Measurements from ENCODE around the gene LINGO3. TPM values are rescaled to one million over a fixed set of nuclear protein-coding genes. Genes with fewer than 3 reads are reported as not detected.

LINGO3 gene
- total RNA-seq, 6 experiments from 2014 or later = not detected

- H3K27me3 ChIP-seq = no peaks in the 10 kb centered on the region
- intact Hi-C loops (cut with DNase I) = loop anchor here in 1 of 2 donors (10.0 kb wide), 1 partner anchor 47 kb away; no protein-coding TSS in a partner anchor
- H3K4me3 ChIP-seq = no peak overlapping the region
- H3K4me1 ChIP-seq = no peaks in the 10 kb centered on the region
- no peak for DNase-seq
- no peak overlapping the region for H3K27ac ChIP-seq
- peaks cover 0 to 11% (median 0%) of the 10 kb centered on the region in 4 donors for H3K36me3 ChIP-seq
- ATAC-seq = no peak
- no peak for TF ChIP-seq CTCF (IDR thresholded peaks at IDR 0.05)
- TF ChIP-seq POLR2A (IDR thresholded peaks at IDR 0.05) = no peak
- H3K9me3 ChIP-seq = no peaks in the 10 kb centered on the region
- 100% methylated on average over 1 of the region's 19 CpGs for WGBS (ENCODE audit: insufficient coverage, low coverage, low lambda C conversion rate, missing lambda C conversion rate)
These were observed 29.4 kb upstream of the LINGO3 start for GRCh38 chr19:2337329-2337707.

GRCh38 chr19:2336528-2337328 is 28.8 kb upstream of the LINGO3 start:
- Histone ChIP-seq H3K9me3 (no peaks in the 10 kb centered on the region), H3K4me3 (no peak overlapping the region), H3K4me1 (no peaks in the 10 kb centered on the region), H3K36me3 (peaks cover 0 to 10% (median 0%) of the 10 kb centered on the region in 4 donors), H3K27me3 (no peaks in the 10 kb centered on the region), H3K27ac (no peak overlapping the region)
- ATAC-seq (no peak), DNase-seq (no peak)
- 96% methylated on average over 8 of the region's 33 CpGs for WGBS (ENCODE audit: insufficient coverage, low coverage, low lambda C conversion rate, missing lambda C conversion rate)
- TF ChIP-seq CTCF (IDR thresholded peaks at IDR 0.05) = no peak
- TF ChIP-seq POLR2A (IDR thresholded peaks at IDR 0.05) = no peak
- intact Hi-C loops (cut with DNase I) = loop anchor here in 1 of 2 donors (10.0 kb wide), 1 partner anchor 48 kb away; no protein-coding TSS in a partner anchor

- DNase-seq = no peak
- Histone ChIP-seq H3K36me3 (peaks cover 0 to 3% (median 0%) of the 10 kb centered on the region in 4 donors), H3K27me3 (no peaks in the 10 kb centered on the region), H3K9me3 (no peaks in the 10 kb centered on the region), H3K4me1 (peaks cover 0 to 4% (median 0%) of the 10 kb centered on the region in 4 donors), H3K4me3 (no peak overlapping the region), H3K27ac (no peak overlapping the region)
- intact Hi-C loops (cut with DNase I) = loop anchor here in 1 of 2 donors (10.0 kb wide), 1 partner anchor 49 kb away; no protein-coding TSS in a partner anchor
- no peak for ATAC-seq
- 96% methylated on average over 3 of the region's 3 CpGs for WGBS (ENCODE audit: insufficient coverage, low coverage, low lambda C conversion rate, missing lambda C conversion rate)
- no peak for TF ChIP-seq POLR2A (IDR thresholded peaks at IDR 0.05)
- TF ChIP-seq CTCF (IDR thresholded peaks at IDR 0.05) = no peak
These were observed 27.9 kb upstream of the LINGO3 start for GRCh38 chr19:2335848-2336247.

GRCh38 chr19:2334986-2335846 is 27.3 kb upstream of the LINGO3 start:
- Histone ChIP-seq H3K4me1 (peaks cover 0 to 11% (median 0%) of the 10 kb centered on the region in 4 donors), H3K9me3 (no peaks in the 10 kb centered on the region), H3K27me3 (no peaks in the 10 kb centered on the region), H3K27ac (no peak overlapping the region), H3K36me3 (peaks cover 0 to 3% (median 0%) of the 10 kb centered on the region in 4 donors), H3K4me3 (no peak overlapping the region)
- TF ChIP-seq POLR2A (IDR thresholded peaks at IDR 0.05) (no peak), CTCF (IDR thresholded peaks at IDR 0.05) (no peak)
- DNase-seq = no peak
- no peak for ATAC-seq
- 82% methylated on average over 14 of the region's 26 CpGs for WGBS (ENCODE audit: insufficient coverage, low coverage, low lambda C conversion rate, missing lambda C conversion rate)
- intact Hi-C loops (cut with DNase I) = loop anchor here in 1 of 2 donors (10.0 kb wide), 1 partner anchor 50 kb away; no protein-coding TSS in a partner anchor
